GM12878 (cell line): Measurements from ENCODE around the gene TFF2. TPM values are rescaled to one million over a fixed set of nuclear protein-coding genes. Genes with fewer than 3 reads are reported as not detected.

Experiments
- ATAC-seq: fragments of 200-7000 bp; cut with Tn5 transposase; 3 replicates; pipeline ENCODE4 v1.9.1; 2020; ENCODE audit warnings: mild to moderate bottlenecking, moderate library complexity
- BruUV-seq: library from RNA; stranded (reverse); fragments of 400-500 nt; replicated peaks from 2 replicates; lab custom pipeline; 2021; lab: Mats Ljungman, UMichigan
- CTCF ChIA-PET: fragments of 300-600 bp; sonication (Branson Sonifier 250); formaldehyde crosslinking; extraction: SDS; loops from one replicate; lab custom pipeline; 2021; ENCODE audit warnings: inconsistent platforms; lab: Yijun Ruan, JAX
- POLR2A ChIA-PET: fragments of 350-600 bp; formaldehyde crosslinking; extraction: SDS; loops from one replicate; lab custom pipeline; 2021; ENCODE audit warnings: inconsistent platforms; lab: Charles Lee
- RAD21 ChIA-PET: fragments of 300-600 bp; sonication (Branson Sonifier 250); formaldehyde crosslinking; loops from one replicate; lab custom pipeline; 2023; ENCODE audit warnings: antibody characterized with exemption; ENCODE audit not compliant: unreplicated experiment; lab: Charles Lee
- SMC1A ChIA-PET: fragments of 300-600 bp; sonication (Branson Sonifier 250); formaldehyde crosslinking; loops from one replicate; lab custom pipeline; 2023; ENCODE audit not compliant: unreplicated experiment, uncharacterized antibody; lab: Charles Lee
- DNase-seq: peaks from one replicate; pipeline ENCODE4 v3.0.0-alpha.2; 2011; ENCODE audit warnings: low read depth, low spot score
- FAIRE-seq: peaks from 3 replicates; lab custom pipeline; 2011; peaks lifted over from hg19 to GRCh38; lab: Jason Lieb, UNC
- H2AFZ ChIP-seq: 2 replicates; pipeline ENCODE4 v1.6.0; 2011; ENCODE audit warnings: low read depth, low read length, control low read depth; ENCODE audit not compliant: control insufficient read depth
- H3K27ac ChIP-seq: 2 replicates; pipeline ENCODE4 v1.5.1; 2011; ENCODE audit warnings: control low read depth; ENCODE audit not compliant: control insufficient read depth, insufficient read depth
- H3K27me3 ChIP-seq, 2 experiments: replicated peaks in 1 of 2; 2 replicates each; pipeline versions ENCODE4 v1.6.0 to v1.6.1; 2011; ENCODE audit warnings: low read length in 1 of 2; ENCODE audit not compliant: control insufficient read depth in 2 of 2, insufficient read depth in 2 of 2
- H3K36me3 ChIP-seq, 2 experiments: 2 replicates each; pipeline ENCODE4 v1.5.1; 2011; ENCODE audit warnings: low read length in 1 of 2; ENCODE audit not compliant: control insufficient read depth in 2 of 2, insufficient read depth in 2 of 2
- H3K4me1 ChIP-seq: 2 replicates; pipeline ENCODE4 v1.6.1; 2011; ENCODE audit warnings: mild to moderate bottlenecking, low read length, moderate library complexity, mixed read lengths; ENCODE audit not compliant: control insufficient read depth, insufficient read depth
- H3K4me2 ChIP-seq: 2 replicates; pipeline ENCODE4 v1.6.0; 2011; ENCODE audit warnings: control low read depth; ENCODE audit not compliant: control insufficient read depth, insufficient read depth
- H3K4me3 ChIP-seq: fragments of 200-600 bp; sonication (generic); 2 replicates; pipeline ENCODE4 v1.5.1; 2016
- H3K79me2 ChIP-seq: 2 replicates; pipeline ENCODE4 v1.6.0; 2011; ENCODE audit warnings: low read length; ENCODE audit not compliant: control insufficient read depth, insufficient read depth
- H3K9ac ChIP-seq: 2 replicates; pipeline ENCODE4 v1.8.0; 2011; ENCODE audit warnings: low read length, control low read depth, mixed read lengths; ENCODE audit not compliant: control insufficient read depth, insufficient read depth
- H3K9me3 ChIP-seq: replicated peaks from 3 replicates; pipeline ENCODE4 v1.5.1; 2011; ENCODE audit warnings: mild to moderate bottlenecking, low read length; ENCODE audit not compliant: control insufficient read depth, insufficient read depth
- H4K20me1 ChIP-seq: 2 replicates; pipeline ENCODE4 v1.6.0; 2011; ENCODE audit not compliant: control insufficient read depth, insufficient read depth
- WGBS: methylation state at CpG from one replicate; pipeline ENCODE4 v1.1.6; 2016; ENCODE audit warnings: low lambda C conversion rate; ENCODE audit not compliant: insufficient replicate concordance, insufficient coverage; ENCODE audit errors: missing lambda C conversion rate; 5-methylcytosine and 5-hydroxymethylcytosine counted together
- in situ Hi-C: fragments of 300-500 bp; cut with MboI; formaldehyde crosslinking; loops from 9 replicates; pipeline ENCODE4 v1.14.3; 2018; ENCODE audit warnings: mixed read lengths
- intact Hi-C: fragments of 100-400 bp; cut with micrococcal nuclease; formaldehyde crosslinking; loops from one replicate; pipeline ENCODE4 v1.14.2; 2022; ENCODE audit not compliant: unreplicated experiment
- polyA plus RNA-seq, 11 experiments: library from polyadenylated mRNA; depleted of rRNA in 4 of 11; unstranded in 6 of 11; stranded (reverse) in 5 of 11; fragments of >200 nt; fragmentation: Nextera tagmentation in 4 of 11; fragmentation: Illumina TruSeq in 1 of 11; extraction: Ambion mirVana in 4 of 11; extraction: Trizol in 1 of 11; gene quantifications; 1 replicate in 1 of 11; 2 replicates in 10 of 11; pipeline versions ENCODE4 v1.2.1 to v1.2.3, GENCODE V29; 2011 to 2016; ENCODE audit warnings: inconsistent platforms in 2 of 11, missing spikeins in 2 of 11, low read depth in 1 of 11
- total RNA-seq, 4 experiments: library from RNA; depleted of rRNA in 3 of 4; stranded (reverse); fragments of >200 nt in 3 of 4; fragmentation: Illumina TruSeq in 1 of 4; extraction: Trizol in 1 of 4; gene quantifications; 2 replicates each; pipeline versions ENCODE4 v1.2.1 to v1.2.3, GENCODE V29; 2013 to 2021
- TF ChIP-seq, protein P1 (sequence below): IDR thresholded peaks from 2 replicates; pipeline ENCODE4 v1.6.1; 2011; ENCODE audit warnings: borderline replicate concordance, low read depth, mild to moderate bottlenecking, moderate library complexity, low read length; ENCODE audit not compliant: insufficient read depth, poor library complexity, severe bottlenecking
- TF ChIP-seq, protein P2 (sequence below): IDR thresholded peaks from 2 replicates; pipeline ENCODE4 v1.6.1; 2011; ENCODE audit warnings: mild to moderate bottlenecking, low read depth, low read length, moderate library complexity; ENCODE audit not compliant: insufficient replicate concordance
- TF ChIP-seq, protein P3 (sequence below): IDR thresholded peaks from 2 replicates; pipeline ENCODE4 v1.6.1; 2012; ENCODE audit warnings: low read depth, low read length, improper control_type of control experiment

TFF2 gene
- total and polyA plus RNA-seq, 10 of the 15 experiments (the other 5 are each of a cell fraction or from before 2014, with no cell fraction given), result 0.56 TPM; not detected in 9

DNA sequence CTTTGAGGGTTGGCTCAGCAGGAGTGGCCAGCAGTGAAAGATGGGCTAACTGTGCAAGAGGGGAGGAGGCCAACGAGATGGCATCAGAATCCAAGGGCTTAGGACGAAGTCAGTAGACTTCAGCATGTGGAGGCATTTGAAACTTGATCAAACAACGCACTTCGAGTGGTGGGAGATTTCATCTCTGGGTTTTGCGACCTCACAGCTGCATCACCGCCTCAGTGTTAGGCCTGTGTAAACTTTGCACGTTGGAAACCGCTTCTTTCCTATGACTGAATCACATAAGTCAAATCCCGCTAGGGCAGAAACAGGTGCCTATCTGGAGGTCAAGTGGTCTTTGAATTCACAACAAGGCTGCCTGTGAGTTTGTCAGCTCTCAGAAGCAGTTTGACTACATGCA, 53.4 kb downstream of the TFF2 start:
- POLR2A ChIA-PET, result interaction anchor here (1.3 kb wide), 1 partner anchor 12 kb away, joined by 4 read pairs; no protein-coding TSS in a partner anchor
- no peak overlapping the region for H3K27ac ChIP-seq
- no peaks in the 10 kb centered on the region for H3K4me1 ChIP-seq
- no peak overlapping the region for H2AFZ ChIP-seq
- H4K20me1 ChIP-seq, result no peaks in the 10 kb centered on the region
- H3K9me3 ChIP-seq, result no peaks in the 10 kb centered on the region; the same call in 2 of the 3 replicates
- ATAC-seq (no peak), DNase-seq (no peak), FAIRE-seq (no peak)
- CTCF ChIA-PET, result interaction anchor here (0.6 to 1.2 kb wide), 4 partner anchors 12 to 169 kb away, joined by 3 to 5 read pairs (median 4); no protein-coding TSS in a partner anchor
- intact Hi-C loops, result no loop called here
- WGBS, result 60% methylated on average over 9 of the region's 9 CpGs
- H3K27me3 ChIP-seq, result no peaks in the 10 kb centered on the region; a peak in 1 of 4 replicates
- H3K9ac ChIP-seq, result no peak overlapping the region
- no peak overlapping the region for H3K4me3 ChIP-seq
- BruUV-seq, result no TSS peak
- H3K79me2 ChIP-seq, result no peaks in the 10 kb centered on the region
- SMC1A ChIA-PET, result interaction anchor here (1.1 to 1.6 kb wide), 3 partner anchors 9 to 133 kb away, joined by 3 to 7 read pairs (median 3); no protein-coding TSS in a partner anchor
- H3K36me3 ChIP-seq, result no peaks in the 10 kb centered on the region
- TF ChIP-seq, protein P1, sequence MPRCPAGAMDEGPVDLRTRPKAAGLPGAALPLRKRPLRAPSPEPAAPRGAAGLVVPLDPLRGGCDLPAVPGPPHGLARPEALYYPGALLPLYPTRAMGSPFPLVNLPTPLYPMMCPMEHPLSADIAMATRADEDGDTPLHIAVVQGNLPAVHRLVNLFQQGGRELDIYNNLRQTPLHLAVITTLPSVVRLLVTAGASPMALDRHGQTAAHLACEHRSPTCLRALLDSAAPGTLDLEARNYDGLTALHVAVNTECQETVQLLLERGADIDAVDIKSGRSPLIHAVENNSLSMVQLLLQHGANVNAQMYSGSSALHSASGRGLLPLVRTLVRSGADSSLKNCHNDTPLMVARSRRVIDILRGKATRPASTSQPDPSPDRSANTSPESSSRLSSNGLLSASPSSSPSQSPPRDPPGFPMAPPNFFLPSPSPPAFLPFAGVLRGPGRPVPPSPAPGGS, result peak; percentile 16
- TF ChIP-seq, protein P2, sequence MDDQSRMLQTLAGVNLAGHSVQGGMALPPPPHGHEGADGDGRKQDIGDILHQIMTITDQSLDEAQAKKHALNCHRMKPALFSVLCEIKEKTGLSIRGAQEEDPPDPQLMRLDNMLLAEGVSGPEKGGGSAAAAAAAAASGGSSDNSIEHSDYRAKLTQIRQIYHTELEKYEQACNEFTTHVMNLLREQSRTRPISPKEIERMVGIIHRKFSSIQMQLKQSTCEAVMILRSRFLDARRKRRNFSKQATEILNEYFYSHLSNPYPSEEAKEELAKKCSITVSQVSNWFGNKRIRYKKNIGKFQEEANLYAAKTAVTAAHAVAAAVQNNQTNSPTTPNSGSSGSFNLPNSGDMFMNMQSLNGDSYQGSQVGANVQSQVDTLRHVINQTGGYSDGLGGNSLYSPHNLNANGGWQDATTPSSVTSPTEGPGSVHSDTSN, result peak; percentile 3
- TF ChIP-seq, protein P3, sequence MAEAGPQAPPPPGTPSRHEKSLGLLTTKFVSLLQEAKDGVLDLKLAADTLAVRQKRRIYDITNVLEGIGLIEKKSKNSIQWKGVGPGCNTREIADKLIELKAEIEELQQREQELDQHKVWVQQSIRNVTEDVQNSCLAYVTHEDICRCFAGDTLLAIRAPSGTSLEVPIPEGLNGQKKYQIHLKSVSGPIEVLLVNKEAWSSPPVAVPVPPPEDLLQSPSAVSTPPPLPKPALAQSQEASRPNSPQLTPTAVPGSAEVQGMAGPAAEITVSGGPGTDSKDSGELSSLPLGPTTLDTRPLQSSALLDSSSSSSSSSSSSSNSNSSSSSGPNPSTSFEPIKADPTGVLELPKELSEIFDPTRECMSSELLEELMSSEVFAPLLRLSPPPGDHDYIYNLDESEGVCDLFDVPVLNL, result no peak
- RAD21 ChIA-PET, result interaction anchor here (0.8 to 1.6 kb wide), 2 partner anchors 12 to 60 kb away, joined by 3 to 4 read pairs; no protein-coding TSS in a partner anchor
- no peak overlapping the region for H3K4me2 ChIP-seq
- in situ Hi-C loops, result no loop called here
